Peyer's patch (tissue), 4 donors: ENCODE data around the gene ACO1. TPM values are rescaled to one million over a fixed set of nuclear protein-coding genes. Genes with fewer than 3 reads are reported as not detected.

Experiments used
- DNase-seq, 3 donors: peaks; one replicate each; pipeline ENCODE4 v3.0.0-alpha.2; 2017 to 2019
- H3K27ac ChIP-seq, 4 donors: fragments of 200-600 bp; sonication (generic); one replicate each; pipeline ENCODE4 v1.5.1; 2016 to 2019
- H3K27me3 ChIP-seq, 2 donors: fragments of 200-600 bp; sonication (generic); one replicate each; pipeline ENCODE4 v1.5.1; 2019
- H3K36me3 ChIP-seq, 3 donors: fragments of 200-600 bp; sonication (generic); one replicate each; pipeline ENCODE4 v1.5.1; 2016 to 2019
- H3K4me1 ChIP-seq, 4 donors: fragments of 200-600 bp; sonication (generic); one replicate each; pipeline ENCODE4 v1.5.1; 2016 to 2019
- H3K4me3 ChIP-seq, 4 donors: fragments of 200-600 bp; sonication (generic); 1 replicate in 3 of 4; 2 replicates in 1 of 4; pipeline ENCODE4 v1.5.1; 2016 to 2019; ENCODE audit warnings: mild to moderate bottlenecking in 1 of 4
- H3K9me3 ChIP-seq, 4 donors: fragments of 200-600 bp; sonication (generic); one replicate each; pipeline ENCODE4 v1.5.1; 2016 to 2019; ENCODE audit warnings: mild to moderate bottlenecking in 1 of 4
- POLR2A ChIP-seq, 2 donors: fragments of 450-650 bp; IDR thresholded peaks; one replicate each; pipeline ENCODE4 v1.5.1; 2017; ENCODE audit warnings: antibody characterized with exemption in 2 of 2, mild to moderate bottlenecking in 2 of 2, moderate library complexity in 2 of 2
- total RNA-seq, 4 donors: library from RNA; depleted of rRNA; stranded (reverse); fragments of >200 nt; gene quantifications; one replicate each; pipeline ENCODE4 v1.1.0, GENCODE V29; 2016
- TF ChIP-seq, protein P1 (sequence below), 6 experiments: fragments of 450-650 bp in 4 of 6; fragments of 200-600 bp in 2 of 6; sonication (generic) in 1 of 6; IDR thresholded peaks; one replicate each; pipeline ENCODE4 v1.5.1; 2017 to 2019; ENCODE audit warnings: antibody characterized with exemption in 6 of 6, mild to moderate bottlenecking in 3 of 6, moderate library complexity in 1 of 6

Gene ACO1
- total RNA-seq, 4 donors from 2014 or later: 22.3 to 61.8 (median 51.7) TPM

- no peak for DNase-seq
- H3K36me3 ChIP-seq: peaks cover 0 to 89% (median 0%) of the 10 kb centered on the region in 3 donors
- TF ChIP-seq, protein P1, sequence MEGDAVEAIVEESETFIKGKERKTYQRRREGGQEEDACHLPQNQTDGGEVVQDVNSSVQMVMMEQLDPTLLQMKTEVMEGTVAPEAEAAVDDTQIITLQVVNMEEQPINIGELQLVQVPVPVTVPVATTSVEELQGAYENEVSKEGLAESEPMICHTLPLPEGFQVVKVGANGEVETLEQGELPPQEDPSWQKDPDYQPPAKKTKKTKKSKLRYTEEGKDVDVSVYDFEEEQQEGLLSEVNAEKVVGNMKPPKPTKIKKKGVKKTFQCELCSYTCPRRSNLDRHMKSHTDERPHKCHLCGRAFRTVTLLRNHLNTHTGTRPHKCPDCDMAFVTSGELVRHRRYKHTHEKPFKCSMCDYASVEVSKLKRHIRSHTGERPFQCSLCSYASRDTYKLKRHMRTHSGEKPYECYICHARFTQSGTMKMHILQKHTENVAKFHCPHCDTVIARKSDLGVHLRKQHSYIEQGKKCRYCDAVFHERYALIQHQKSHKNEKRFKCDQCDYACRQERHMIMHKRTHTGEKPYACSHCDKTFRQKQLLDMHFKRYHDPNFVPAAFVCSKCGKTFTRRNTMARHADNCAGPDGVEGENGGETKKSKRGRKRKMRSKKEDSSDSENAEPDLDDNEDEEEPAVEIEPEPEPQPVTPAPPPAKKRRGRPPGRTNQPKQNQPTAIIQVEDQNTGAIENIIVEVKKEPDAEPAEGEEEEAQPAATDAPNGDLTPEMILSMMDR (IDR thresholded peaks at IDR 0.05): no peak
- no peak for TF ChIP-seq POLR2A (IDR thresholded peaks at IDR 0.05)
- no peak overlapping the region for H3K27ac ChIP-seq
- H3K4me3 ChIP-seq: no peak overlapping the region
- no peaks in the 10 kb centered on the region for H3K27me3 ChIP-seq
- no peaks in the 10 kb centered on the region for H3K4me1 ChIP-seq
- H3K9me3 ChIP-seq: no peaks in the 10 kb centered on the region
These were observed 103.5 kb downstream of the ACO1 start for GRCh38 chr9:32487981-32488380.

- no peak for DNase-seq
- Histone ChIP-seq H3K27ac (no peak overlapping the region), H3K4me1 (no peaks in the 10 kb centered on the region), H3K27me3 (no peaks in the 10 kb centered on the region), H3K36me3 (peaks cover 0 to 82% (median 0%) of the 10 kb centered on the region in 3 donors), H3K9me3 (no peaks in the 10 kb centered on the region), H3K4me3 (no peak overlapping the region)
- TF ChIP-seq, protein P1 (IDR thresholded peaks at IDR 0.05): no peak
- TF ChIP-seq POLR2A (IDR thresholded peaks at IDR 0.05): no peak
These were observed 106.2 kb downstream of the ACO1 start for GRCh38 chr9:32490601-32491000.

DNA sequence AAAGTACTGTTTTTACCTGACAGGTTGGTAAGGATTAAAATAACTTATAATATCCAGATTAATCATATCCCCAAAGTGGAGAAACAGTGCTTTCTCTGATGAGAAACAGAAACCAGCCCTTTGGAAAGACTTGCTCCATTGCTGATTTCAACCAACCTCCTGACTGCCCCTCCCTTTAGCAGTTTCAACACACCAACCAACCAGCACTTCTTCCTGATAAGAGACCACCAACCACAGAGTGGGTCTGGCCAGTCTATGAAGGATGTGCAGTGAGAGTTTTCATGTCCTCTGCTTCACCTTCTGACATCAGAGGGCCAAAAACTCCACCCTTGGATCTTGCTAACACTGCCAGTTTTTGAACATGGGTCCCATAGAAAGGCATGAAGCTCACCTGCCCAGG lies 113.5 kb downstream of the ACO1 start:
- Histone ChIP-seq H3K9me3 (no peaks in the 10 kb centered on the region), H3K4me3 (no peak overlapping the region), H3K27me3 (no peaks in the 10 kb centered on the region), H3K36me3 (peaks cover 0 to 54% (median 0%) of the 10 kb centered on the region in 3 donors), H3K27ac (no peak overlapping the region), H3K4me1 (no peaks in the 10 kb centered on the region)
- TF ChIP-seq, protein P1 (IDR thresholded peaks at IDR 0.05): no peak
- no peak for TF ChIP-seq POLR2A (IDR thresholded peaks at IDR 0.05)
- no peak for DNase-seq

DNA sequence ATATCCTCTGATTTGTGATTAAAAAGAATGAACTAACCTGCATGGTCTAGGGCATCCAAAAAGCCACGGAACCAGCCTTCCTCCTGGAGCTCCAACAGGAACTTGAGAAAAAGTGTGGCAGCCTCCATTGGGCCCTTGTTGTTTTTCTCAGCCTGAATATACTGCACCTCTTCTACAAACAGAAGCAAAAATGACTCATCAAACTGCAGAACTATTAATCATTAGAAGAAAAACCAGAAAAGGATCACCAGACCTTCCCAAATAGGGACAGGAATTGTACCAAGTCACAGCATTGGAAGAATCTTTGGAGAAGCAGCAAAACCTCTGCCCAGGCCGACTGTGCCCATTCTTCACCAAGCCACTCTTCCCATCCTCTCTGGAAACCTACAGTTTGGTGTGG lies 116.3 kb downstream of the ACO1 start:
- Histone ChIP-seq H3K36me3 (peaks cover 0 to 34% (median 0%) of the 10 kb centered on the region in 3 donors), H3K4me1 (no peaks in the 10 kb centered on the region)
- no peak for TF ChIP-seq POLR2A (IDR thresholded peaks at IDR 0.05)
- TF ChIP-seq, protein P1 (IDR thresholded peaks at IDR 0.05): no peak

DNA sequence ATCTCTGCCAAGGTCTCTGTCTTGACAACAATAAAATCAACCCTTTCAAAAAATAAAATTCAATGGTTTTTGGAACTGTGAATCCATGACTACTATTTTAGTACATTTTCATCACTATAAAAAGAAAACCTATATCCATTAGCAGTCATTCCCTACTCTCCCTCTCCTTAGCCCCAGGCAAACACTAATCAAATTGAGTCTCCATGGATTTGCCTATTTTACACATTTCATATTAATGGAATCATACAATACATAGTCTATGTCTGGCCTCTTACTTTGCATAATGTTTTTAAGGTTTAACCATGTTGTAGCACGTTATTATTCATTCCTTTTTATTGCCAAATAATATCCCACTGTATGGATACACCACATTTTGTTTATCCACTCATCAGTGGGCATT lies 117.4 kb downstream of the ACO1 start:
- Histone ChIP-seq H3K4me1 (no peaks in the 10 kb centered on the region), H3K9me3 (no peaks in the 10 kb centered on the region), H3K27me3 (no peaks in the 10 kb centered on the region), H3K36me3 (peaks cover 0 to 31% (median 0%) of the 10 kb centered on the region in 3 donors), H3K4me3 (no peak overlapping the region), H3K27ac (no peak overlapping the region)
- no peak for TF ChIP-seq POLR2A (IDR thresholded peaks at IDR 0.05)
- TF ChIP-seq, protein P1 (IDR thresholded peaks at IDR 0.05): no peak
- DNase-seq: no peak

More for the DNA sequence above, 116.3 kb downstream of the ACO1 start:
- Histone ChIP-seq H3K9me3 (no peaks in the 10 kb centered on the region), H3K27ac (no peak overlapping the region), H3K27me3 (no peaks in the 10 kb centered on the region), H3K4me3 (no peak overlapping the region)
- no peak for DNase-seq

- no peak for DNase-seq
- H3K27me3 ChIP-seq: no peaks in the 10 kb centered on the region
- H3K4me1 ChIP-seq: no peaks in the 10 kb centered on the region
- H3K9me3 ChIP-seq: no peaks in the 10 kb centered on the region
- no peak for TF ChIP-seq POLR2A (IDR thresholded peaks at IDR 0.05)
- TF ChIP-seq, protein P1 (IDR thresholded peaks at IDR 0.05): no peak
- H3K36me3 ChIP-seq: peaks cover 0 to 25% (median 0%) of the 10 kb centered on the region in 3 donors
- no peak overlapping the region for H3K4me3 ChIP-seq
- H3K27ac ChIP-seq: no peak overlapping the region
These were observed 118.0 kb downstream of the ACO1 start for GRCh38 chr9:32502464-32502863.
